Fibroblast of gingiva (primary cell): ENCODE measurements around the gene PNPLA8.
A peak's percentile ranks its signal among the peaks of the same experiment; 100 is the strongest.
"Not testable (repeated sequence)": the region's sequence is repeated elsewhere in the genome, so short reads cannot be mapped to it uniquely, and the experiment has no call there.

Source experiments
- DNase-seq: peaks from one replicate; pipeline ENCODE4 v3.0.0-alpha.2; 2011; ENCODE audit warnings: low read depth

Gene PNPLA8, protein sequence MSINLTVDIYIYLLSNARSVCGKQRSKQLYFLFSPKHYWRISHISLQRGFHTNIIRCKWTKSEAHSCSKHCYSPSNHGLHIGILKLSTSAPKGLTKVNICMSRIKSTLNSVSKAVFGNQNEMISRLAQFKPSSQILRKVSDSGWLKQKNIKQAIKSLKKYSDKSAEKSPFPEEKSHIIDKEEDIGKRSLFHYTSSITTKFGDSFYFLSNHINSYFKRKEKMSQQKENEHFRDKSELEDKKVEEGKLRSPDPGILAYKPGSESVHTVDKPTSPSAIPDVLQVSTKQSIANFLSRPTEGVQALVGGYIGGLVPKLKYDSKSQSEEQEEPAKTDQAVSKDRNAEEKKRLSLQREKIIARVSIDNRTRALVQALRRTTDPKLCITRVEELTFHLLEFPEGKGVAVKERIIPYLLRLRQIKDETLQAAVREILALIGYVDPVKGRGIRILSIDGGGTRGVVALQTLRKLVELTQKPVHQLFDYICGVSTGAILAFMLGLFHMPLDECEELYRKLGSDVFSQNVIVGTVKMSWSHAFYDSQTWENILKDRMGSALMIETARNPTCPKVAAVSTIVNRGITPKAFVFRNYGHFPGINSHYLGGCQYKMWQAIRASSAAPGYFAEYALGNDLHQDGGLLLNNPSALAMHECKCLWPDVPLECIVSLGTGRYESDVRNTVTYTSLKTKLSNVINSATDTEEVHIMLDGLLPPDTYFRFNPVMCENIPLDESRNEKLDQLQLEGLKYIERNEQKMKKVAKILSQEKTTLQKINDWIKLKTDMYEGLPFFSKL

DNA sequence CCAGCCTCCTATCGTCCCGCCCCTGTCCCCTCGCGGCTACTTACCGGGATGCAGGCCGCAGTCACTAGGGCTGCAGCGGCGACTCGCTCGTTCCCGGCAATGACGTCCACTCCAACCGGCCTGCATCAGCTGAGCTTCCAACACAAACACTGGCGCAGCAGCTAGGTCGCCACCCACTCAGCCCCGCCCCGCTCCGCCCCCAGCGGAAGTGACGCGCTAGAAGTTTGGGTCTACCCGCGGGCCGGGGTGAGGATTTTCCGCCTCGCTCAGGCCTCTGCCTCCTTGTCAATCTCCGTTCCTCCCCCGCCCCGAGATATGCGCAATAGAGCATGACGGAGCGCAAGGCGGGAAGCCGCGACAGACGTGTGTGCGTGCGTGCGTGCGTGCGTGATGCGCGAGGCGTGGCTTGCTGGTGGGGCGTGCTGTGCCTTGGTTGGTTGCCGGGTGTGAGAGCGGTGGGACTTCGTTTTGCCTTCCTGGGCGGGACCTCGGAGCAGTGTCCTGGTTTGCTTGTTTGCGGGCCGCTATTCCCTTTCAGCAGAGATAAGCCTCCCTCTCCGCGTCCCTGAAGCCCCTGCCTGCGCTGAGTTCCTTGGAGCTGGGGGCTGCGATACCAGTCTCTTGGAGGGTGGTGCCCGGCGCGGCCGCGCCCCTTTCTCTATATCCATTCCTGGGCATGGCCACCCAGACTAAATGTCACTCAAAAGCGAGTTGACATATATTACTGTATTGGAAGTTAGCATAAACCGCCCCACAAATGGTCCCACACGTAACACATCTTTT, at the start of gene PNPLA8:
Gene PNPLA8 (minus strand): TSS at position 151 of the 783 bp plus-strand sequence. CDS start 10,644 bp downstream, outside the sequence.
- peak; percentile 100 for DNase-seq

DNA sequence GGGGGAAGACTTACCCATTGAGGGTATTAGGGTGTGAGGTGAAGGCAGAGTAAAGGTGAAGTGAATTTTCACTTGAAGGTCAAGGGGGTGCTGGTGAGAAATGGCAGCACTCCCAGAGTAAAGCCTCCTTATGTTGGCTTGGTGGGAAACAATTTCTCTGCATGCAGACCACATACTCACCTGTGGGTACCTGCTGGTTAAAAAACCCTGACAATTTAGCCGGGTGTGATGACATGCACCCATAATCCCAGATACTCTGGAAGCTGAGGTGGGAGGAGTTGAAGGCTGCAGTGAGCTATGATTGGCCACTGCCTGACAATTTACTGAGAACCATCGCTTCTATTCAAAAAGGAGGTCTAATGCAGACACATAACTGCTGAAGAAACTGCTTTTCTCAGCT, 49.2 kb upstream of the PNPLA8 start:
- no peak for DNase-seq

DNA sequence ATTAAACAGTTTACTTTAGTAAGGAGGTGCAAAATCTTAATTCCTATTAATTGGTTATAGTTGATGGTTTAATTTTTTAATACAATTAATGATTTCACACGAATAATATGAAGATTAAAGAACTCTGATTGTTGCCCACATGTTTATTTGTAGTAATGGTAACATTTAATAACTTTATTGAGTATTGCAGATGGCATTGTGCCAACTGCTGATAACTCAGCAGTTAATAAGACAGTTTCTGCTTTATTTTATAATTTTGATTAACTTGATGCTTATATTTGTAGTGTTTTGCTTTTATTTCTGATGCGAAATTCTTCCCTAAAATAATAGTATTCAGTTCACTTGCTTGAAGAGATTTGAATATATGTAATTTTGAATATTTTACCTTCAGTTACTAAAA, 46.5 kb upstream of the PNPLA8 start:
- no peak for DNase-seq

DNA sequence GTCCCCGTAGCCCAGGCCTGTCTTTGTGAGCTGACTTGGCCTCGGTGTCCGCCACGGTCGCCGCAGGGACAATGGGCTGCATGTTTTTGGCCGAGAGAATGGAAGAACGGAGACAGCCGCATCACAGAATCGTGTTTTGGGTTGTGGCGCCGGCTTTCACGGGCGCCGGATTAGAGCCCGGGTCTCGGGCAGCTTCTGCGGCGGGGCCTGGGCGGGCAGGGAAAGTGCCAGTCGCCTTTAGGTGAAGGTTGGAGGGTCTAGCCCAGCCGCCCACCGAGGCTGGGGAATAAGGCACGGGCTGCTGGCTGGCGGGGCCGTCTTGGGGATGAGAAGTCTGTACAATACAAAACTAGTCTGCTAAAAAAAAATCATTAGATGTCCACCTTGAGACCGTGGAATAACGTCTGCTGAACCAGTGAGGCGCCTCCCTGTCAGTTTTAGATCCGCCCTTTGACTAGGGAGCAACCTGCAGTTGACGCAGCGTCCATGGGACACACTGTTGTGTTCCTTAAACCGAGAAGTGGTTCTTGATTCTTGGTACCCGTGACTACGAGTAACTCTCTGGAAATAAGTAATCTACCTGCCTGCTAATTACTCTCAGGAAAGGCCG, 44.3 kb upstream of the PNPLA8 start:
- DNase-seq: peak; percentile 38

DNA sequence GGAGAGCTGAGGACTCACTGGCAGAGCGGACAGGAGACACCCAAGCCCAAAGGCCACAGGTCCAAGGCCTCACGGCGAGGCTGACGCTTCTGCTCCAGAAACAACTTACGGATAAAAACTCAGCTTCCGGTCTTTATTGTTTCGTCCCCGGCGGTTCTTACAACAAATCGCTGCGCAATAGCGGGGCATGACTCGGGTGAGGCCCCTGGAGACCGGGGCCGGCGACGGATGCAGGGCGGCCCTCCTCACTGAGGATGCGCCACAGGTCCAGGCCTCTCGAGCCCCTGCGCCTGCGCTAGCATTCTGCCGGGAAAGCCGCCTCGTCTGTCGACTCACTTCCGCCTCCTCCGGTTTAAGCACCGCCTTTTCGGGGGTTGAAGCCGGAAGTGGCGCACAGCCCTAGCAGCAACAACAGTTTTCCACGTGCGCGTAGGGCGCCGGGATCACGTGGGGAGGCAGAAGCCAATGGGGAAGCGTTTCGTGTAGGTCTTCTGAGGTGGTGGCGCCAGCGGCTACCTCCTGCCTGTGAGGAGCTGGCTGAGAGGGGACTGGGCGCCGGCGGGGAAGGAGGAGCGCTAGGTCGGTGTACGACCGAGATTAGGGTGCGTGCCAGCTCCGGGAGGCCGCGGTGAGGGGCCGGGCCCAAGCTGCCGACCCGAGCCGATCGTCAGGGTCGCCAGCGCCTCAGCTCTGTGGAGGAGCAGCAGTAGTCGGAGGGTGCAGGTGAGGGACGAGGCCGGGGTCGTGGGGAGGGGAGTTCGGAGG, 43.6 kb upstream of the PNPLA8 start, which contains the start of the genes DNAJB9 and THAP5:
Gene DNAJB9 (plus strand): TSS at position 494 of the 765 bp plus-strand sequence. CDS start 1,853 bp downstream, outside the sequence.
Gene THAP5 (minus strand): TSS at position 326 of the 765 bp plus-strand sequence. CDS start 137 bp downstream, at position 189.
- peak; percentile 100 for DNase-seq

DNA sequence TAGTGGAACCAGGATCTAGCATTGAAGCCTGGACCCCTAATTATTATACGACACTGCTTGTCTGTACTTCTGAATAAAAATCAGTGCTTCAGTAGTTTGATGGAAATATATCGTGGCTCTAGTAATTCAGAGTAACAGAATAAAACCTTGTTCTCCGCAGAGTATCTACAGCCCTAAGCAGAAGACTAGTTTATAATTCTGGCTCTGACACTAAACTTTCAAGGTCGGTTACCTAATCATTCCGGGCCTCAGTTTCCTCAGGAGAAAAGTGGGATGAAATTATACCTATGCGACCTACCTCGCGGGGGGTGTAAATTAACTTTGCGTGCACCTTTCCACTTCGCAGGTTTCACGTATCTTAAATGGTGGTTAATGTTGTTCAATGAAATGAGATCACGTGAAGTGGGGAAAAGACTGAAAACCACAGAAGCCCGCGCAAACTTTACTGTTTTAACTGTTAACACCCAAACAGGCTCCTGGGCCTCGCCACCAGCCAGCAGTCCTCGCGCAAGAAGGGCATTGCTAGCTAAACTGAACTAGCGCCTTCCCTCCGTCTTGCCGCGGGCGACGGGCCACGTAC, 43.0 kb upstream of the PNPLA8 start:
- no peak for DNase-seq

DNA sequence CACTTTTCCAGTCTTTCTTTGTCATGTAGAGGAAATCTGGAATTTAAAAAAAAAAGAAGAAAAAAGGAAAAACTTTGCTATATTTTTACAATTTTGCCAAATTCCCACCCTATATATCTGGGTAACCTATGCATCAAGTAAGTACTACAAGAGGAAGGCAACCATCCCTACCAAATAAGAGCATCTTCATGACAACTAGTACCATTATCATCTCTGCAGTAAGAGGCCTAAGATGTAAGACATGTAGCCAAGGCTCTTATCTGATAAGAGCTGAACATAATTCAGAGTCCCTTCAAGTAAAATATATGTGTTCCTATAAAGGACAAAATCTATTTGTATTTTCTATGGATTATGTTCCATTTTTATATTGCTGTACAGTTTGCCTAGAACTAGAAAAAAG, 40.1 kb upstream of the PNPLA8 start:
- DNase-seq: no peak

DNA sequence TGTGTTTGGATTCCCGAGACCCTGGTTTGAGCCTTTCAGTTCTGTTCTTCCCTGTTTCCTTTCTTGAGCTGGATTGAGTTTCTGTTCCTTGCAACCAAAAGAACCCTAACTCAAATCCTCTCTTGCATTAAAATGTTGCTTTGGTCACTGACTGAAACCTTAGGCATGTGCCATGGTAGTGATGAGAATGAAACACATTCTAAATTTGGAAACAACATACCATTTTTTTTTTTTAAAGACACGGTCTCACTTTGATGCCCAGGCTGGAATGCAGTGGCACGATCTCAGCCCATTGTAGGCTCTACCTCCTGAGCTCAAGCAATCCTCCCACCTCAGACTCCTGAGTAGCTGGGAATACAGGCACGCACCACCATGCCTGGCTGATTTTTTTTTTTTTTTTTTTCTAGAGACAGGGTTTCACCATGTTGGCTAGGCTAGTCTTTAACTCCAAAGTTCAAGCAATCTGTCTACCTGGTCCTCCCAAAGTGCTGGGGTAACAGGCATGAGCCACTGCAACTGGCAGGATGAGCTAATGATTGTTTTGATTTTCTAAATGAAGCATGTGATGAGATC, 35.2 kb upstream of the PNPLA8 start:
- peak; percentile 27 for DNase-seq

DNA sequence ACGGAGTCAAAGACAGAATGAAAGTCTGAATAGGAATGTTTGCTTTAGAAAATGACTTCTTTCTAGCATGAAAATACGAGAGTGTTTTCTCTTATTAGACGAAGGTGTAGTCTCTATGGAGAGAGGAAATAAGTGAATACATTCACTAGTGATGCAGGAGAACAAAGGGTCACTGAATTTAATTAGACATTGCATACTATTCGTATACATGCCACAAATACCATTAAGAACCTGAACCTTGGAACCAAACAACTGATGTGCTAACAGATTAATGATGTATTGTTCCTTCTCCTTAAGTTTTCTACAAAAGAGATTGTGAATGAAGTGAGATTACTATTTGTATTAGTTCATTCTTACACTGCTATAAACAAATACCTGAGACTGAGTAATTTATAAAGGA, 33.3 kb upstream of the PNPLA8 start:
- no peak for DNase-seq

DNA sequence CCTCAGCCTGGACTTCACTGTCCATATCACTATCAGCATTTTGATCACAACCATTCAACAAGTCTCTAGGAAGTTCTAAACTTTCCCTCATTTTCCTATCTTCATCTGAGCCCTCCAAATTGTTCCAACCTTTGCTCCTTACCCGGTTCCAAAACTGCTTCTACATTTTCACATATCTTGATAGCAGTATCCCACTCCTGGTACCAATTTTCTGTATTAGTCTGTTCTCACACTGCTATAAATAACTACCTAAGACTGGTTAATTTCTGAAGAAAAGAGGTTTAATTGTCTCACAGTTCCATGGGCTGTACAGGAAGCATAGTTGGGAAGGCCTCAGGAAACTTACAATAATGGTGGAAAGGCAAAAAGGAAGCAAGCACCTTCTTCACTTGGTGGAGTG, 31.7 kb upstream of the PNPLA8 start:
- DNase-seq: no peak

DNA sequence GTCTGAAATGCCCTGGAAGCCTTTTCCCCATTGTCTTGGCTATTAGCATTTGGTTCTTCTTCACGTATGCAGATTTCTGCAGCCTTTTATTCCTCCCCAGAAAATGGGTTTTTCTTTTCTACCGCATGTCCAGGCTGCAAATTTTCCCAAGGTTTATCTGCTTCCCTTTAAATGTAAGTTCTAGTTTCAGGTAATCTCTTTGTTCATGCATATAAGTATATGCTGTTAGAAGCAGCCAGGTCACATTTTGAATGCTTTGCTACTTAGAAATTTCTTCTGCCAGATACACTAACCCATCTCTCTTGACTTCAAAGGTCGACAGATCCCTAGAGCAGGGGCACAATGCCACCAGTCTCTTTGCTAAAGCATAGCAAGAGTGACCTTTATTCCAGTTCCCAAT, 31.3 kb upstream of the PNPLA8 start:
- no peak for DNase-seq

DNA sequence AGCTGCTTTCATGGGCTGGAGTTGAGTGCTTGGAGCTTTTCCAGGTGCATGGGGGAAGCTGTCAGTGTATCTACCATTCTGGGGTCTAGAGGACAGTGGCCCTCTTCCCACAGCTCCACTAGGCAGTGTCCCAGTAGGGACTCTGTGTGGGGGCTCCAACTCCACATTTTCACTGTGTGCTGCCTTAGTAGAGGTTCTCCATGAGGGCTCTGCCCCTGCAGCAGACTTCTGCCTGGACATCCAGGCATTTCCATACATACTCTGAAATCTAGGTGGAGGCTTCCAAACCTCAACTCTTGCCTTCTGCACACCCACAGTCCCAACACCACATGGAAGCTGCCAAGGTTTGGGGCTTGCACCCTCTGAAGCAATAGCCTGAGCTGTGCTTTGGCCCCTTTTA, 30.7 kb upstream of the PNPLA8 start:
- DNase-seq: not testable (repeated sequence)

DNA sequence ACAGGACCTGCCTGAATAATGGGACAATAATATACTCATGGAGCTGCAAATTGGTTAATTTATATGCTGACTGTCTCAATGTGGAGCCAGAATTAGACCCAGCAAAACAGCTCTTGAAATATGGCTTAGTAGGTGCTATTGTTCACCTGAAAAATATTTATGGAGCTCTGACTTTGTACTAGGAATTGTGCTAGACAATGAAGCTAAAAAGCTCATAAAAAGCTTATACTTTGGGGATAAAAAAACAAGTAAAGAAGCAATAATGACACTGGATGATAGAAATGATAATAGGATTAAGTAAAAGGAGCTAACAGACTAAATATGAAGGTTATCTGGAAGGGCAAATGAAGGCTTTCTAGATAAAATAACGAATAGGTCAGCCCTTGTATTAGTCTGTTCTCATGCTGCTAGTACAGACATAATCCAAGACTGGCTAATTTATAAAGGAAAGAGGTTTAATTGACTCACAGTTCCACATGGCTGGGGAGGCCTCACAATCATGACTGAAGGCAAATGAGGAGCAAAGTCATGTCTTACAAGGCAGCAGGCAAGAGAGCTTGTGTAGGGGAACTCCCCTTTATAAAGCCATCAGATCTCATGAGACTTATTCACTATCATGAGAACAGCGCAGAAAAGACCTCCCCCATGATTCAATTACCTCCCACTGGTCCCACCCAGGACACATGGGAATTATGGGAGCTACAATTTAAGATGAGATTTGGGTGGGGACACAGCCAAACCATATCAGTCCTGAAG, 22.4 kb upstream of the PNPLA8 start:
- not testable (repeated sequence) for DNase-seq

DNA sequence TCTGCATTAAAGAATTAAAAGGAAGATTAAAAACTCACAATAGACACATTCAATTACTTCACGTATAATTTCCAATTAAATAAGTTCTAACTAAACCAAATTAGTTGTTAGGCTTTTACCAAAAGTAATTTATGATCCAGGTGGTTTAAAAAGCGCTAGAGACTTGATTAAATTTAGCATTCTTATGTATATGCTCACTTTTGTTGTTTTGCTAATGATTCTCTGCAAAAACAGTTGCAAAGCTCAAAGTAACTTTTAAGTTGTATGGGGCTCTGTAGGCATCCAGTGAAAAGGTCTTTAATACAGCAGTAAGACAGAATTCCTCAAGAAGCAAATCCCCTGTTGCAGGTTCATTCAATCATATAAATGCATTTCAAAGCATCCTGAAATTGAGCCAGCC, 15.5 kb upstream of the PNPLA8 start:
- no peak for DNase-seq

DNA sequence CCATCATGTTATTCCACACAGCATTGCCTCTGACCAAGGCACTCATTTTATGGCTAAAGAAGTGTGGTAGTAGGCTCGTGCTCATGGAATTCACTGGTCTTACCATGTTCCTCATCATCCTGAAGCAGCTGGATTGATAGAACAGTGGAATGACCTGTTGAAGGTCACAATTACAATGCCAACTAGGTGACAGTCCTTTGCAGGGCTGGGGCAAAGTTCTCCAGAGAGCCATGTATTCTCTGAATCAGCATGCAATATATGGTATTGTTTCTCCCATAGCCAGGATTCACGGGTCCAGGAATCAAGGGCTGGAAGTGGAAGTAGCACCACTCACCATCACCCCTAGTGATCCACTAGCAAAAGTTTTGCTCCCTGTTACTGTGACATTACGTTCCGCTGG, 12.8 kb upstream of the PNPLA8 start:
- not testable (repeated sequence) for DNase-seq

DNA sequence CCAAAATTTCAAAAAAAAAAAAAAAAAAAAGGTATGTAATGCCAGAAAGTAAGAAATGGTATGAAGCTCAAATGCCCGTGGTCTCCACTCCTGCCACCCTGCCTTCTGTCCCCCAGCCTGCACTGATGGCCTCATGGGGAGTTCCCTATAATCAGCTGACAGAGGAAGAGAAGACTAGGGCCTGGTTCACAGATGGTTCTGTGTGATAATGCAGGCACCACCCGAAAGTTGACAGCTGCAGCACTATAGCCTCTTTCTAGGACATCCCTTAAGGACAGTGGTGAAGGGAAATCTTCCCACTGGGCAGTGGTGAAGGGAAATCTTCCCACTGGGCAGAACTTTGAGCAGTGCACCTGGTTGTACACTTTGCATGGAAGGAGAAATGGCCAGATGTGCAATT, 12.3 kb upstream of the PNPLA8 start:
- not testable (repeated sequence) for DNase-seq

DNA sequence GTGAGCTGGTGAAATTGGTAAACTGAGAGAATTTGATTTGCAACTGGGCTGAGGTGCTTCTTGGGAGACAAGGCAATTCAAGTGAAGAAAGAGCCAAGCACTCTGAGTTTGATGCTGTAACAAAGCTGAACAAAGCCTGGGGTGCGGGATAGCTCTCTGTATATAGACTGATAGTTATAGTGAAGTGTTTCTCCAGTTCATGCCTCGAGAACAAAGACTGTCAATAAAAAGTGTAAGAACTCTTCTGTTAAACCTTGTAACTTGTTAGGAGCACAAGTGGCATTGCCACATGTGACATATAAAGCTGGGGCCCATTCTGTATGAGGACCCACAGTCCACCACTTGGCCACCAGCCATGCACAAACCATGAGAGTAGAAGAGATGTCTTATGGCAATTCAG, 11.3 kb upstream of the PNPLA8 start:
- no peak for DNase-seq

DNA sequence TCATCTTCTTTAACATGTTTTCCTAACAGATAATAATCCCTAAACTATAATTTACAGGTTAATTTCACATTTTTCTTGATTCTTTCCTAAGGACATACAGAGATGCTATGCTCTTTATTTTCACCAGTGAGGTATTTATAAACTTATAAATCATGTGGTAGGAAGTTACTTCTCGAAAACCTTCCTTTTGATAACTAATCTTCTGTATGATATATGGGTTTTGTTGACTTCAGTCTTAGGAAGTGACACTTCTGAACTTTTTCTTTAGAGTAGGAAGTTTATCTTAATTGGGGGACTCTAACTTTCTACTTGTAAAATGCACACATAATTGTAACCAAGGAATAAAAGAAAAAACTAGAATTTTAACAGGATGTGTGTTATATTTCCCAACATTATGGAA, 9.8 kb upstream of the PNPLA8 start:
- no peak for DNase-seq

DNA sequence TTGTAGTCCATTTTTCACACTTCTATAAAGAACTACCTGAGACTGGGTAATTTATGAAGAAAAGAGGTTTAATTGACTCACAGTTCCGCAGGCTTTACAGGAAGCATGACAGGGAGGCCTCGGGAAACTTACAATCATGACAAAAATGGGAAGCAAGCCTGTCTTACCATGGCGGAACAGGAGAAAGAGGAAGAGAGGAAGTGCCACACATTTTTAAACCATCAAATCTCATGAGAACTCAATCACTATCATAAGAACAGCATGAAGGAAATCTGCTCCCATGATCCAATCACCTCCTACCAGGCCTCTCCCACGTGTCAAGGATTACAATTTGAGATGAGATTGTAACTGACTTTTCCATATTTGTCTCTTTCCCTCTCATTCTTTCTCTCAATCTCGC, 9.3 kb upstream of the PNPLA8 start:
- DNase-seq: no peak

DNA sequence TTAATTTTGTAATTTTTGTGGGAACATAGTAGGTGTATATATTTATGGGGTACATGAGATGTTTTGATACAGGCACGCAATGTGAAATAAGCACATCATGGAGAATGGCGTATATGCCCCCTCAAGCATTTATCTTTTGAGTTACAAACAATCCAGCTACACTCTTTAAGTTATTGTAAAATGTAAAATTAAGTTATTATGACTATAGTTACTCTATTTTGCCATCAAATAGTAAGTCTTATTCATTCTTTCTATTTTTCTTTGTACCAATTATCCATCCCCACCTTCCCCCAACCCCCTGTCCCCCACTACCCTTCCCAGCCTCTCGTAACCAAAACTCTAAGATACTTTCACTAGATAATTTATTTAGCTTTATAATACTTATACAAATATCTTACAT, 7.8 kb upstream of the PNPLA8 start:
- no peak for DNase-seq
